Kidney (tissue), 14 donors: ENCODE data around the gene SPATA2. TPM values are rescaled to one million over a fixed set of nuclear protein-coding genes. Genes with fewer than 3 reads are reported as not detected.
A peak's percentile ranks its signal among the peaks of the same experiment; 100 is the strongest.

Experiments
- DNase-seq, 5 donors: peaks; one replicate each; pipeline ENCODE4 v3.0.0-alpha.2; 2013 to 2020
- FAIRE-seq: peaks from 2 replicates; lab custom pipeline; 2012; peaks lifted over from hg19 to GRCh38; lab: Jason Lieb, UNC
- H3K27ac ChIP-seq, 2 donors: one replicate each; pipeline ENCODE4 v1.7.0; 2013; ENCODE audit warnings: low read depth in 2 of 2, low read length in 2 of 2, inconsistent platforms in 1 of 2
- H3K27me3 ChIP-seq: one replicate; pipeline ENCODE4 v1.7.1; 2013; ENCODE audit warnings: low read length, inconsistent platforms; ENCODE audit not compliant: control insufficient read depth, insufficient read depth
- H3K36me3 ChIP-seq, 3 donors: one replicate each; pipeline versions ENCODE4 v1.7.0 to v1.7.1; 2013; ENCODE audit warnings: low read length in 3 of 3, control low read depth in 1 of 3, inconsistent platforms in 1 of 3; ENCODE audit not compliant: insufficient read depth in 3 of 3, control insufficient read depth in 2 of 3
- H3K4me1 ChIP-seq, 3 donors: one replicate each; pipeline versions ENCODE4 v1.7.0 to v1.7.1; 2013; ENCODE audit warnings: low read length in 3 of 3, inconsistent platforms in 1 of 3, low read depth in 1 of 3; ENCODE audit not compliant: control insufficient read depth in 2 of 3, insufficient read depth in 2 of 3
- H3K4me3 ChIP-seq, 3 donors: one replicate each; pipeline versions ENCODE4 v1.7.0 to v1.8.1; 2013; ENCODE audit warnings: low read length in 3 of 3, control low read depth in 1 of 3, inconsistent platforms in 1 of 3
- H3K9ac ChIP-seq, 3 donors: one replicate each; pipeline versions ENCODE4 v1.7.0 to v1.7.1; 2013; ENCODE audit warnings: low read length in 3 of 3, control low read depth in 1 of 3, inconsistent platforms in 1 of 3
- H3K9me3 ChIP-seq, 3 donors: one replicate each; pipeline versions ENCODE4 v1.7.0 to v1.7.1; 2013; ENCODE audit warnings: low read length in 3 of 3, control low read depth in 1 of 3, inconsistent platforms in 1 of 3; ENCODE audit not compliant: control insufficient read depth in 2 of 3, insufficient read depth in 1 of 3
- CTCF ChIP-seq: IDR thresholded peaks from 3 replicates; pipeline ENCODE4 v1.5.1; 2012; ENCODE audit warnings: mild to moderate bottlenecking, moderate library complexity, borderline replicate concordance; ENCODE audit not compliant: insufficient read depth; ENCODE audit errors: extremely low read depth
- intact Hi-C: fragments of 100-400 bp; cut with DNase I; formaldehyde crosslinking; loops from one replicate; pipeline ENCODE4 v1.11.1; 2022
- polyA plus RNA-seq: library from polyadenylated mRNA; stranded (reverse); fragments of 350-450 nt; fragmentation: Illumina TruSeq; extraction: RNeasy Lipid Tissue Mini Kit (QIAGEN cat#74804); gene quantifications from one replicate; pipeline ENCODE4 v1.2.3, GENCODE V29; 2014; ENCODE audit warnings: low read depth, low replicate concordance; ENCODE audit not compliant: insufficient read depth
- total RNA-seq: library from RNA; stranded (reverse); fragmentation: NEBNext Ultra II Directional; extraction: Animal tissue kit (Norgen Biotek cat#: 25700); gene quantifications from one replicate; pipeline ENCODE4 v1.2.1, GENCODE V29; 2021
- donor health status: control.
- donor health status: control.
- donor health status: control.
- donor health status: control.
- donor health status: control.
- donor health status: DM: yes; HTN: yes; CAD: no.
- donor health status: Normal renal cell carcinoma (clear cell type).

Gene SPATA2
- total and polyA plus RNA-seq, 2 donors from 2014 or later = 5.8 to 9.0 TPM

- FAIRE-seq (no peak), DNase-seq (peak in 4 of 5 donors; percentile 29 to 83 (median 58))
- Histone ChIP-seq H3K27ac (peak overlapping the region in 1 of 2 donors; percentile 88), H3K4me3 (peak overlapping the region; percentile 12 to 98 (median 77)), H3K36me3 (peaks cover 0 to 17% (median 8%) of the 10 kb centered on the region in 3 donors), H3K9me3 (no peaks in the 10 kb centered on the region), H3K9ac (peak overlapping the region in 1 of 3 donors; percentile 98), H3K27me3 (no peaks in the 10 kb centered on the region), H3K4me1 (peaks cover 0 to 24% (median 7%) of the 10 kb centered on the region in 3 donors)
- no peak for TF ChIP-seq CTCF
- intact Hi-C loops = no loop called here
Measured at GRCh38 chr20:49938173-49939163, 23.1 kb upstream of the SPATA2 start.

GRCh38 chr20:49937027-49937929 is 21.9 kb upstream of the SPATA2 start:
- intact Hi-C loops = no loop called here
- no peak for TF ChIP-seq CTCF
- no peak for FAIRE-seq

GRCh38 chr20:49936153-49937026 is 21.1 kb upstream of the SPATA2 start, which contains the start of gene RNF114:
RNF114 (plus strand) TSS chr20:49936397; CDS start chr20:49936413, 16 bp downstream.
- DNase-seq (peak; percentile 94 to 97 (median 96)), FAIRE-seq (no peak)
- peak within 1 kb of the TSS; percentile 88 to 93 for H3K27ac ChIP-seq
- intact Hi-C loops = no loop called here
- peaks cover 0 to 24% (median 7%) of the 10 kb centered on the region in 3 donors for H3K4me1 ChIP-seq
- no peaks in the 10 kb centered on the region for H3K9me3 ChIP-seq
- H3K9ac ChIP-seq = peak within 1 kb of the TSS; percentile 31 to 98 (median 92)
- H3K36me3 ChIP-seq = peaks cover 0 to 8% (median 2%) of the 10 kb centered on the region in 3 donors
- TF ChIP-seq CTCF = no peak
- H3K4me3 ChIP-seq = peak within 1 kb of the TSS; percentile 77 to 98 (median 89)
- H3K27me3 ChIP-seq = no peaks in the 10 kb centered on the region

More at GRCh38 chr20:49937027-49937929, 21.9 kb upstream of the SPATA2 start:
- Histone ChIP-seq H3K4me3 (peak overlapping the region; percentile 77 to 98 (median 89)), H3K36me3 (peaks cover 0 to 11% (median 5%) of the 10 kb centered on the region in 3 donors), H3K27ac (peak overlapping the region; percentile 88 to 93), H3K9me3 (no peaks in the 10 kb centered on the region), H3K4me1 (peaks cover 0 to 24% (median 7%) of the 10 kb centered on the region in 3 donors), H3K9ac (peak overlapping the region; percentile 31 to 98 (median 92)), H3K27me3 (no peaks in the 10 kb centered on the region)
- peak in 4 of 5 donors; percentile 48 to 88 (median 72) for DNase-seq
